ENCODE results near the gene CADPS2. TPM values are rescaled to one million over a fixed set of nuclear protein-coding genes. Genes with fewer than 3 reads are reported as not detected.

The CADPS2 gene
- total RNA-seq, 1 donor from 2014 or later = 0.22 TPM

GRCh38 chr7:122549578-122549977 is 336.7 kb downstream of the CADPS2 start:
- peaks cover 2% of the 10 kb centered on the region for H3K9me3 Mint-ChIP-seq (ENCODE audit: unreplicated experiment)
- H3K4me1 Mint-ChIP-seq (ENCODE audit: low read depth, unreplicated experiment) = peaks cover 3% of the 10 kb centered on the region
- H3K27ac Mint-ChIP-seq (ENCODE audit: unreplicated experiment) = no peak overlapping the region
- TF ChIP-seq CTCF (IDR thresholded peaks at IDR 0.05; ENCODE audit: partially characterized antibody, unreplicated experiment) = no peak
- DNase-seq = no peak
- H3K36me3 Mint-ChIP-seq (ENCODE audit: unreplicated experiment) = no peaks in the 10 kb centered on the region
- H3K4me3 Mint-ChIP-seq (ENCODE audit: unreplicated experiment) = no peak overlapping the region
- H3K27me3 Mint-ChIP-seq (ENCODE audit: unreplicated experiment) = no peaks in the 10 kb centered on the region

GRCh38 chr7:122546496-122546895 is 339.8 kb downstream of the CADPS2 start:
- TF ChIP-seq CTCF (IDR thresholded peaks at IDR 0.05; ENCODE audit: partially characterized antibody, unreplicated experiment) = no peak
- Mint-ChIP-seq H3K27me3 (ENCODE audit: unreplicated experiment) (no peaks in the 10 kb centered on the region), H3K4me1 (ENCODE audit: low read depth, unreplicated experiment) (no peaks in the 10 kb centered on the region)

GRCh38 chr7:122544463-122544862 is 341.8 kb downstream of the CADPS2 start:
- H3K27ac Mint-ChIP-seq (ENCODE audit: unreplicated experiment) = no peak overlapping the region
- no peak for DNase-seq
- no peaks in the 10 kb centered on the region for H3K36me3 Mint-ChIP-seq (ENCODE audit: unreplicated experiment)
- H3K4me3 Mint-ChIP-seq (ENCODE audit: unreplicated experiment) = no peak overlapping the region
- H3K9me3 Mint-ChIP-seq (ENCODE audit: unreplicated experiment) = no peaks in the 10 kb centered on the region
- no peaks in the 10 kb centered on the region for H3K27me3 Mint-ChIP-seq (ENCODE audit: unreplicated experiment)
- TF ChIP-seq CTCF (IDR thresholded peaks at IDR 0.05; ENCODE audit: partially characterized antibody, unreplicated experiment) = no peak
- no peaks in the 10 kb centered on the region for H3K4me1 Mint-ChIP-seq (ENCODE audit: low read depth, unreplicated experiment)

More at GRCh38 chr7:122546496-122546895, 339.8 kb downstream of the CADPS2 start:
- no peaks in the 10 kb centered on the region for H3K9me3 Mint-ChIP-seq (ENCODE audit: unreplicated experiment)
- no peak for DNase-seq
- no peak overlapping the region for H3K27ac Mint-ChIP-seq (ENCODE audit: unreplicated experiment)
- no peak overlapping the region for H3K4me3 Mint-ChIP-seq (ENCODE audit: unreplicated experiment)
- no peaks in the 10 kb centered on the region for H3K36me3 Mint-ChIP-seq (ENCODE audit: unreplicated experiment)

- TF ChIP-seq CTCF (IDR thresholded peaks at IDR 0.05; ENCODE audit: partially characterized antibody, unreplicated experiment) = no peak
- Mint-ChIP-seq H3K27me3 (ENCODE audit: unreplicated experiment) (no peaks in the 10 kb centered on the region), H3K36me3 (ENCODE audit: unreplicated experiment) (no peaks in the 10 kb centered on the region), H3K9me3 (ENCODE audit: unreplicated experiment) (no peaks in the 10 kb centered on the region), H3K27ac (ENCODE audit: unreplicated experiment) (no peak overlapping the region), H3K4me1 (ENCODE audit: low read depth, unreplicated experiment) (no peaks in the 10 kb centered on the region), H3K4me3 (ENCODE audit: unreplicated experiment) (no peak overlapping the region)
- DNase-seq = no peak
Measured at GRCh38 chr7:122543891-122544290, 342.4 kb downstream of the CADPS2 start.

GRCh38 chr7:122543166-122543565 is 343.1 kb downstream of the CADPS2 start:
- H3K4me3 Mint-ChIP-seq (ENCODE audit: unreplicated experiment) = no peak overlapping the region
- no peaks in the 10 kb centered on the region for H3K27me3 Mint-ChIP-seq (ENCODE audit: unreplicated experiment)
- H3K9me3 Mint-ChIP-seq (ENCODE audit: unreplicated experiment) = no peaks in the 10 kb centered on the region
- no peak overlapping the region for H3K27ac Mint-ChIP-seq (ENCODE audit: unreplicated experiment)
- TF ChIP-seq CTCF (IDR thresholded peaks at IDR 0.05; ENCODE audit: partially characterized antibody, unreplicated experiment) = no peak
- no peaks in the 10 kb centered on the region for H3K36me3 Mint-ChIP-seq (ENCODE audit: unreplicated experiment)
- DNase-seq = no peak
- H3K4me1 Mint-ChIP-seq (ENCODE audit: low read depth, unreplicated experiment) = no peaks in the 10 kb centered on the region
